Fibroblast of lung (primary cell): Measurements from ENCODE around the gene GET4. TPM values are rescaled to one million over a fixed set of nuclear protein-coding genes. Genes with fewer than 3 reads are reported as not detected.

Experiments used
- DNase-seq, 2 donors: peaks; one replicate each; pipeline versions ENCODE4 v3.0.0 to v3.0.0-alpha.2; 2010; ENCODE audit warnings: low read depth in 2 of 2
- H2AFZ ChIP-seq: 2 replicates; pipeline ENCODE4 v1.5.1; 2012; ENCODE audit warnings: low read length, control low read depth, inconsistent platforms
- H3K27ac ChIP-seq: 2 replicates; pipeline ENCODE4 v1.5.1; 2011; ENCODE audit warnings: low read length, control low read depth; ENCODE audit not compliant: insufficient read depth
- H3K27me3 ChIP-seq: 2 replicates; pipeline ENCODE4 v1.5.1; 2011; ENCODE audit warnings: mild to moderate bottlenecking, low read length; ENCODE audit not compliant: control insufficient read depth, insufficient read depth
- H3K36me3 ChIP-seq: 2 replicates; pipeline ENCODE4 v1.5.1; 2011; ENCODE audit warnings: low read length; ENCODE audit not compliant: control insufficient read depth, insufficient read depth
- H3K4me1 ChIP-seq: 2 replicates; pipeline ENCODE4 v1.5.1; 2011; ENCODE audit warnings: low read length; ENCODE audit not compliant: control insufficient read depth, insufficient read depth; ENCODE audit errors: extremely low read depth
- H3K4me2 ChIP-seq: 2 replicates; pipeline ENCODE4 v1.5.1; 2011; ENCODE audit warnings: low read length, control low read depth; ENCODE audit not compliant: insufficient read depth; ENCODE audit errors: extremely low read depth
- H3K4me3 ChIP-seq, 4 experiments: fragments of 200-600 bp in 1 of 4; sonication (generic) in 1 of 4; replicated peaks in 1 of 4; 2 replicates each; pipeline ENCODE4 v1.5.1; 2011 to 2016; ENCODE audit warnings: low read length in 4 of 4, low read depth in 3 of 4, mild to moderate bottlenecking in 3 of 4, control low read depth in 2 of 4, inconsistent platforms in 1 of 4, mixed read lengths in 1 of 4; ENCODE audit not compliant: insufficient read depth in 1 of 4; ENCODE audit errors: control extremely low read depth in 1 of 4
- H3K79me2 ChIP-seq: 2 replicates; pipeline ENCODE4 v1.5.1; 2012; ENCODE audit warnings: mild to moderate bottlenecking, low read length, inconsistent platforms; ENCODE audit not compliant: control insufficient read depth, insufficient read depth
- H3K9ac ChIP-seq: 2 replicates; pipeline ENCODE4 v1.5.1; 2011; ENCODE audit warnings: mild to moderate bottlenecking, low read length, control low read depth; ENCODE audit not compliant: insufficient read depth
- H3K9me3 ChIP-seq: 2 replicates; pipeline ENCODE4 v1.5.1; 2012; ENCODE audit warnings: low read depth, low read length; ENCODE audit not compliant: control insufficient read depth, insufficient read depth
- H4K20me1 ChIP-seq: 2 replicates; pipeline ENCODE4 v1.5.1; 2011; ENCODE audit warnings: low read length; ENCODE audit not compliant: control insufficient read depth, insufficient read depth; ENCODE audit errors: extremely low read depth
- CTCF ChIP-seq, 2 donors: IDR thresholded peaks in 1 of 2; conservative IDR thresholded peaks in 1 of 2; 1 replicate in 1 of 2; 2 replicates in 1 of 2; pipeline ENCODE4 v1.5.1; 2011 to 2012; ENCODE audit warnings: low read length in 2 of 2, control low read depth in 1 of 2, inconsistent platforms in 1 of 2, low read depth in 1 of 2, mild to moderate bottlenecking in 1 of 2
- EZH2 ChIP-seq: IDR thresholded peaks from 2 replicates; pipeline ENCODE4 v1.5.1; 2012; ENCODE audit warnings: low read length, control low read depth, mild to moderate bottlenecking; ENCODE audit errors: missing control alignments
- polyA plus RNA-seq, 2 donors: library from polyadenylated mRNA; depleted of rRNA in 1 of 2; stranded (reverse) in 1 of 2; unstranded in 1 of 2; fragments of >200 nt; gene quantifications; 2 replicates each; pipeline ENCODE4 v1.2.1, GENCODE V29; 2011 to 2012; ENCODE audit warnings: missing spikeins in 1 of 2
- total RNA-seq: library from RNA; depleted of rRNA; stranded (reverse); fragments of >200 nt; gene quantifications from 2 replicates; pipeline ENCODE4 v1.2.1, GENCODE V29; 2014

The GET4 gene
- total and polyA plus RNA-seq, 2 donors (not counting 1 experiment from before 2014, with no cell fraction given), result 13.4 to 23.1 TPM

GRCh38 chr7:919114-919442, 42.7 kb downstream of the GET4 start:
- Histone ChIP-seq H3K9ac (no peak overlapping the region), H2AFZ (no peak overlapping the region), H3K9me3 (no peaks in the 10 kb centered on the region), H3K36me3 (no peaks in the 10 kb centered on the region), H3K27ac (no peak overlapping the region), H3K79me2 (no peaks in the 10 kb centered on the region), H3K4me3 (no peak overlapping the region), H3K27me3 (no peaks in the 10 kb centered on the region), H3K4me2 (no peak overlapping the region), H4K20me1 (no peaks in the 10 kb centered on the region), H3K4me1 (peaks cover 2% of the 10 kb centered on the region)
- TF ChIP-seq CTCF (conservative IDR thresholded peaks at IDR 0.05 in 1 of 2, IDR thresholded peaks at IDR 0.05 in 1 of 2; ENCODE audit: low read depth in 1 of 2, low read length in 2 of 2) (no peak), EZH2 (no peak)
- DNase-seq, result no peak

DNA sequence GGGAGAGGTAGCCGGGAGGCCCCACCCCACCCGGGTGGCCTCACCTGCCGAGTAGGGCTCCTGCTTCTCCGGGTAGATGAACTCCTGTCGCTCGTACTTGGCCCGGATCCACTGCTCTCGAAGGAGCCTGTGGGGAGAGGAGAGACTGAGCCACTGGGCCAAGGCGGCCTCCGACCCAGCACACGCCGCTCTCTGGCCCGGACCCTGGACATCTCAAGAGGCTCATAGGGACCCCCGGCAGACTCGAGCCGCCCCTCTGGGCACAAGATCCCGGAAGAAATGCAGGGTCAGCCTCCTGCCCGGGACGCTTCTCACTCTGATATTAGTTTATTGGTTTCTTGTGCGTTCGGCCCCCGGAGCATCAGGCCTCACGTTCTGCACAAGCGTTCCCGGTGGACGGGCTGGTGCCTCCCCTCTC, 43.6 kb downstream of the GET4 start:
- Histone ChIP-seq H3K79me2 (no peaks in the 10 kb centered on the region), H3K4me3 (no peak overlapping the region), H3K4me2 (no peak overlapping the region), H4K20me1 (no peaks in the 10 kb centered on the region), H3K9me3 (no peaks in the 10 kb centered on the region), H3K9ac (no peak overlapping the region), H3K27me3 (no peaks in the 10 kb centered on the region), H3K4me1 (peaks cover 2% of the 10 kb centered on the region), H3K27ac (no peak overlapping the region), H2AFZ (no peak overlapping the region), H3K36me3 (no peaks in the 10 kb centered on the region)
- no peak for DNase-seq
- TF ChIP-seq EZH2 (no peak), CTCF (conservative IDR thresholded peaks at IDR 0.05 in 1 of 2, IDR thresholded peaks at IDR 0.05 in 1 of 2; ENCODE audit: low read depth in 1 of 2, low read length in 2 of 2) (no peak)

GRCh38 chr7:920351-921070, 44.2 kb downstream of the GET4 start:
- no peaks in the 10 kb centered on the region for H3K79me2 ChIP-seq
- H2AFZ ChIP-seq, result no peak overlapping the region
- H3K36me3 ChIP-seq, result no peaks in the 10 kb centered on the region
- no peaks in the 10 kb centered on the region for H3K9me3 ChIP-seq
- TF ChIP-seq EZH2 (no peak), CTCF (conservative IDR thresholded peaks at IDR 0.05 in 1 of 2, IDR thresholded peaks at IDR 0.05 in 1 of 2; ENCODE audit: low read depth in 1 of 2, low read length in 2 of 2) (no peak)
- no peaks in the 10 kb centered on the region for H4K20me1 ChIP-seq
- no peaks in the 10 kb centered on the region for H3K27me3 ChIP-seq
- no peak overlapping the region for H3K4me2 ChIP-seq
- no peak for DNase-seq
- H3K4me3 ChIP-seq, result no peak overlapping the region
- H3K4me1 ChIP-seq, result peaks cover 2% of the 10 kb centered on the region
- no peak overlapping the region for H3K9ac ChIP-seq
- H3K27ac ChIP-seq, result no peak overlapping the region
